ENCODE data around the gene CAPS.
"Not testable (repeated sequence)": the region's sequence is repeated elsewhere in the genome, so short reads cannot be mapped to it uniquely, and the experiment has no call there.

The CAPS gene

DNA sequence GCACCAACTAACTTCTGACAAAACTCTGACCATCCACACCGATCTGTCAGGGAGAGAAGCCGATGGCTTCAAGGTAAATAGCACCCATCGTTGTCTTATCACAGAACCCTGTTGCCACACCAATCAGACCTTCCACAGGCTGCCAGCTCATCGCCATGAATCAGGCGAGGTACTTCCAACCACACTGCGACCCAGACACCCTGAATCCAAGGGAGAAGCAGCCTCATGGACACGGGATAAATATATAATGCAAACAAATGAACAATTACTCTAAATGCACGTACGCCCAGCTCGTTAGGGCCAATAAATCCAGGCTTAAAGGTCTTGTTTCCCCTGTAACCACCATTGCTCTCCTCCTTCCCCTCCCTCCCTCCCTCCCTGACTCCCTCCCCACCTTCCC is 43.1 kb downstream of the CAPS start:
- no peak for DNase-seq (ENCODE audit: low read depth)

DNA sequence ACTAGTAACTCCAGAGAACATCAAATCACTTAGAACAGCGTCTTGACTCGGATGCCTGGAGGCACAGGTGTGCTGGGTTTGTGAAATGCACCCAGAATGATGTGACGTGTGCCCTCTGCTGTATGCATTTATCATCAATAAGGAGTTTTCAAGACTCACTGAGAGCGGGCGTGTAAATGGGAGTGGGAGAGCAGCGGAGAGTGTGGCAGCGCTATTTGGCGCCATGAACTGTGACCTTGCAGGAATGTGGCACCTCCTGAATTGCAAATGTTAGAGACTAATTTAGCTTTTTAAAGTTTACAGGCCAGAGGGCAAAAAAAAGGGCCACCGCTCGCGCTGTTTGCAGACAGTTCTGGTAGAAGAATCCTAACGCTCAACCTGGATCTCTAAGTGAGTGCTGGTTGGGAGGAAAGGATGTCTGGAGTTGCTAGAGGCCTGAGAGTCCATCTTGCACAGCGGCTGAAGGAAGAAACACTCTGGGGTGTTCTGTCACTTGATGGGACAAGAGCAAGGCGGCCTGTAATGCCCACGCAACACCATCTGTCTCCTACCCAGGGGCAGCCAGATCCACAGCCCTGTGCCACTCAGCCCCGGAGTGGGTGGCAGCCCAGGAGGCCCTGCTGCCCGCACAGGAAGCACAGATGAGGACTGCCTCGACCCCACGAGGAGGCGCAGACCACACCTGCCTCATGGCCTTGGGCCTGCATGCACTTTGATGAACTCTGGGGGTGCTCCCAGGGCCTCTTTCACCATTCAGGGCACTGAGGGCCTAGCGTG is 44.2 kb downstream of the CAPS start:
- no peak for DNase-seq (ENCODE audit: low read depth)

DNA sequence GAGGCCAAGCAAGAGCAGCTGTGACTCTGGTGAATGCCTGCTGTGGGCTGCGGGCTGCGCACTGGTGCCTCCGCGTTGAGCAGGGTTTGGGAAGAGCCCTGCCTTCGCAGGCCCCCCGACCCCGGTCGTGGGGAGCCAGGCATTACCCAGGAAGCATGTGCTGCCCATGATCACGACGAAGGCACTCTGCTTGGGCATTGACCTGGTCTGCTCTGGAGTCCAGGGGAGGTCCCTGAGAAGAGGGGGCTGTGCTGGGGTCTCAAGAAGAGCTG is 44.7 kb downstream of the CAPS start:
- no peak for DNase-seq (ENCODE audit: low read depth)

DNA sequence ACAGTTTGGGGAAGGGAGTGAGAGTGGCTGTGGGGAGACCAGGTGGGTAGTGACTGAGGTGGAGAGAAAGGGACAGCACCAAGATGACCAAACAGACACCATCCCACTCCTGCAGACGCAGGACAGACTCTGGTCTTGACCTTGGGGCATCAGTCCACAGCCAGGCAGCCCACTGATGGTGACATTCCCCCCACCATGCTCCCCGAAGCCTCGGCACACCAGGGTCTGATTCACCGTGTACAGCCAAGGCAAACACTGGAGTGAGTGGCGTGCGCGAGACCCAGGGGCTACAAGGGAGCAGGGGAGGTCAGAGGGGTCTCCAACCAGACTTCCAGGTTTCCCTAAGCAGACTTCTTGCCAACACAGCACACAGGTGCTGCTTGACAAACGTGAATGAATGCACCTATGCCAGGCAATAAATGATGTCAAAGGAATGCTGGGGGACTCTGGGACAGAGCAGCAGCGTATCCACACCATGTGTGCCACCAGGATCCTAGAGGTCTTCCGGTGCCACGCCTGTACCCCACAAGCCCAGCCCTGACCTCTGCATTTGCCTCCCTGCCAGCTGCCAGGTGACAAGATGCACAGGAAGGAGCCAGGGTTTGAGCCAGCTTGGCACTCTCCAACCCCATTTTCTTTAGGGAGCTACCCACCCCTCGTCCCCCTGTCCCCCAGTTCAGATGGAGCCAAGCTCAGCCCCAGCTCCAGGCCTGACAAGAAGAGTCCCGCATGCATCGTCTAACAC is 45.4 kb downstream of the CAPS start:
- no peak for DNase-seq (ENCODE audit: low read depth)

DNA sequence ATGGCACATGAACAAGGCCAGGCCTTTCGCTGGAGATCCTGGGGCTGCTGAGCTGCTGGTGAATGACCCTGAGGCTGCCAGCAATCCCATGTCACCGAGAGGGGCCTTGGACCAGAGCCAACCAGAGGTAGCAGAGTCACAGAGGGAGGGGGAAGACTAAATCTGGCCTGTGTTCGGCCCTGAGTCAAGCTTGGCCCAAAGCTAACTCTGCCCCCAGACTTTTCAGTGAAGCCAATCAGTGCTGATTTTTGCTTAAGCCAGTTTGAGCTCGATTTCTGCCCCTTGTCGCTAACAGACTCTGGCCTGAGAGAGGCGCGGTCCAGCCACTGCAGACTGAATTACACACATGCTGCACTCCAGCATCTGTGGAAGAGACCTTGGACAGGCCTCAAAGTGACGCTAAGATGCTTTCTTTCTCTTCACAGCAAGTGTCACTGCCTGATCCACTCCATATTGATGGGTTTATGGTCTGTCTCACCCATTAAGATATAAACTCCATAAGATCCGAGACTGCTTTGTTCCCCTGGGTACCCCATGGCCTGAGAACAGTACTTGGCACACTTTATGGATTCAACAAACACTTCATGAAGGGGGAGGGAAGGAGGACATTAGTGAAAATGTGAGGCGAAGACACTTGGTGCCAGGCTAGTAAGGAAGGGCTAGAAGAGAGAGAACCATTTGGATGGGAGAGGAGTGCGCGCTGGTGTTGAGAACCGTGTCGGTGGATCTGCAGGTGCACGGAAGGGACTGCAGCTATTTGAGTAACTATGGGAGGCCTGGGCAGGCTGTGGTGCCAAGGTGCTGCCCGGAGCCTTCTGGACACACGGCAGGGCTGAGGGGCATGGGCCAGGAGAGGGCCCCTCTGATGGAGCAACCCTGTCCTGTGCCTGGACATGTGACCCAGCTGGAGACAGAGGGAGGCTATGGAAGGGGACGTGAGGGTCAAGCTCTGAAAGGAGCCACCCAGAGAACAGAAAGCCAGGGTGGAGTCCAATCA is 46.2 kb downstream of the CAPS start:
- DNase-seq (ENCODE audit: low read depth), result no peak

DNA sequence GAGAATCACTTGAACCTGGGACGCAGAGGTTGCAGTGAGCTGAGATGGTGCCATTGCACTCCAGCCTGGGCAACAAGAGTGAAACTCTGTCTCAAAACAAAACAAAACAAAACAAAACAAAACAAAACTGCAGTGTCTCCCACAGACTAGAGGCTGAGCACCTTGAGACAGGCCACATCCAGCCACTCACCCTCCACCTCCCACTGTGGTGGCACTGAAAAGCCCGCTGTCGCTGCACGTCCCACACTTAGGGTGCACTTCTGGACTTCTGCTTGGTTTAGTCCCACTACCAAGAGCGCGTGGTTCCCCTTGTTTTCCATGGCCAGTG is 47.6 kb downstream of the CAPS start:
- not testable (repeated sequence) for DNase-seq (ENCODE audit: low read depth)

DNA sequence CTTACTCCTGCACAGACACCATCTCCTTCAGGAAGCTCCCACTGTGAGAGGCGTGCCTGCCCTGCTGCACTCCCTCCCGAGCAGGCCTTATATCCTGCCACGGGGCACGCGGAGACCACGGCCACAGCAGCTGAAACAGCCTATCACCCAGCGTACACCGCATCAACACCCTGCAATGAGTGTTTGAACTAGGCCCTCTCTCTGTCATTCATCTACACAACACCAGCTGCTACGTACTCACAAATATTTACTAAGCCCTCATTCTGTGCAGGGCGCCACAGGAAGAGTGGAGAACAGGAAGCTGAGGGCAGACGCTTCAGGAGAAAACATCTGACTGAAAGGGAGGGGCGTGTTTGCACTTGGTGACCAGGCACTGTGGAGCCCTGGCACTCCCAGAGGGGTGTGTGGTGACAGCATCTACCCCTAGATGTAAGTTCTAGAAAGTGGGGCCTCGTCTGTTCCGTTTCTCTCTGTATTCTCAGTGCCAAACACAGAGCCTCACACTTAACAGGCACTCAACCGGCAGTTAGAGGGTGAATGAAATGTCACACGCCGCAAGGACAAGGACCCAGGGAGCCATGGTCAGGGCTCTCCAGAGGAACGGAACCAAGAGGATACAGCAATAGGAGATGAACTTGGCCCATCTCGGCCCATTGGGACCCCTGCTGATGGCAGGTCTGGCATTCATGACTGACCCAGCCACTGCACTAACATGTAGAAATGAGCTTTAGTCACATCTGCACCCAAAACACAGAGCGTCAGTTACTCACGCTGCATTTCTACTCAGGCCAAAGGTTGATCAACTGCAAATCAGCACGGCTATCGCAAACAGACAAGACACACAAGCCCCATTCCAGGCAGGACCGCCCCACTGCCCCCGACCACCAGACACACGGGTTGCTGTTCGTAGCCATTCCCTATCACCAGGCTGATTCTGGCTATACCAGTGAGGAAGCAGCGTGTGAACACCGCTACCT is 48.2 kb downstream of the CAPS start:
- DNase-seq (ENCODE audit: low read depth), result no peak

DNA sequence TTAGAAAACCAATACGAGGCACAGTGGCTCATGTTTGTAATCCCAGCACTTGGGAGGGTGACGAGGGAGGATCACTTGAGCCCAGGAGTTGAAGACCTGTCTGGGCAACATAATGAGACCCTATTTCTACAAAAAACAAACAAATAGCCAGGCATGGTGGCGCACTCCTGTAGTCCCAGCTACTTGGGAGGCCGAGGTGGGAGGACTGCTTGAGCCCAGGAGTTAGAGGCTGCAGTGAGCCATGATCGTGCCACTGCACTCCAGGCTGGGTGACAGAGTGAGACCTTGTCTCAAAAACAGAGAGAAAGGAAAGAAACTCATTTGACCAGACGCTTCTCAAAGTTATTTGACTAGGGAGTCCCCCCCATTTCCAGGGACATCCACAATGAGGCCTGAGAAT is 49.2 kb downstream of the CAPS start:
- not testable (repeated sequence) for DNase-seq (ENCODE audit: low read depth)

DNA sequence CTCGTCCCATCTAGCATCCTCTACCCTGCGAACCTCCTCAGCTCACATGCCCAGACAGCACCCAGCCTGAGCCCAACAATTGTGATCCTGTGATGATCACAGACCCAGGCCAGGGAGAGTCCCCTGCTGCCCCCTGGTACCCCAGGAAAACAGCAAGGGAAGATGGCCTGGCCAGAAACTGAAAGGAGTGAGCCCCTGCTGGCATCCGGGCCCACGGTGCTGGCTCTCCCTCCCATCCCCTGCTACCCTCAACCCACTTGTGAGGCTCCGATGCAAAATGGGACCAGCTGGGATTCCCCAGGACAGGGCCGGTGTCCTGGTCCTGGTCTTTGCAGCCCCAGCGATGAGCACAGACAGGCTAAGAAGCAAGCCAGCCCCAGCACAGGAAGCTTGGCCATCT is 49.8 kb downstream of the CAPS start:
- no peak for DNase-seq (ENCODE audit: low read depth)

DNA sequence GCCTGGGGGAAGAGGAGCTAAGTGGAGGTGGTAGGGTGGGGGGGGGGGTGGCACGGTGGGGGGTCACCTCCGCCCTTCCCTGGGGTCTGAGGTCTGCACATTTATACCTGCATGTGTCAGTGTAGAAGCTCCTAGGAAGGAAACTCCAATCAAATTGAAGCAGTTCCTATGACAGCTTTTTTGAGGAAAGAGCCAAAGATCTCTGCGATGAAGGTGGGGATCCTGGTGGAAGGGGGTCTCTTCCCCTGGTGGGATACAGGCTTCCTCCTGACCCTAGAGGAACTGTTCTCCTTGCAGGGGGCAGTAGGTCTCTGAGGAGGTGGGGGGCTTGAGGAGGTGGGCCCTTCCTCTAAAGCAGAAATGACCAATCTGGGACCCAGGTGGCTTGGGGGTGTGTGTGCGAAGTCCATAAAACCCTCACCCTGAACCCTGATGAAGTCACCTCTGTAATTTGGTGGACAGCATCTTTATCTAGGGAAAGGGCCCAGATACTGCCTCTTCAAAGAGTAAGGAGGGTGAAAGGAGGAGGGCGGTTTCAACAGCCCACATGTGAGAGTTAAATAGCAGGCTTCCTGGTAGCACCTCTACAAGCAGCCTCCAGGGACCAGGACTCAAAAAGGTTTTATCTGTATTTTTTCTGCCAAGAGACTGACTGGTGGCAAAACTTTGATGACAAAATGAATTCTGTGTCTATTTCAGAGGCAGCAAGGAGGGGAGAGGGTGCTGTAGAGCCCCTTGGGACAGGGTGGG is 50.9 kb downstream of the CAPS start:
- no peak for DNase-seq (ENCODE audit: low read depth)

All from HS-5 (cell line).